HG03097 (cell line): Measurements from ENCODE around the gene NFIL3.

ENCODE experiments used
- ATAC-seq: cut with Tn5 transposase; IDR thresholded peaks from one replicate; pipeline ENCODE4 v1.9.1; 2021; ENCODE audit not compliant: unreplicated experiment, low FRiP score

Gene NFIL3

DNA sequence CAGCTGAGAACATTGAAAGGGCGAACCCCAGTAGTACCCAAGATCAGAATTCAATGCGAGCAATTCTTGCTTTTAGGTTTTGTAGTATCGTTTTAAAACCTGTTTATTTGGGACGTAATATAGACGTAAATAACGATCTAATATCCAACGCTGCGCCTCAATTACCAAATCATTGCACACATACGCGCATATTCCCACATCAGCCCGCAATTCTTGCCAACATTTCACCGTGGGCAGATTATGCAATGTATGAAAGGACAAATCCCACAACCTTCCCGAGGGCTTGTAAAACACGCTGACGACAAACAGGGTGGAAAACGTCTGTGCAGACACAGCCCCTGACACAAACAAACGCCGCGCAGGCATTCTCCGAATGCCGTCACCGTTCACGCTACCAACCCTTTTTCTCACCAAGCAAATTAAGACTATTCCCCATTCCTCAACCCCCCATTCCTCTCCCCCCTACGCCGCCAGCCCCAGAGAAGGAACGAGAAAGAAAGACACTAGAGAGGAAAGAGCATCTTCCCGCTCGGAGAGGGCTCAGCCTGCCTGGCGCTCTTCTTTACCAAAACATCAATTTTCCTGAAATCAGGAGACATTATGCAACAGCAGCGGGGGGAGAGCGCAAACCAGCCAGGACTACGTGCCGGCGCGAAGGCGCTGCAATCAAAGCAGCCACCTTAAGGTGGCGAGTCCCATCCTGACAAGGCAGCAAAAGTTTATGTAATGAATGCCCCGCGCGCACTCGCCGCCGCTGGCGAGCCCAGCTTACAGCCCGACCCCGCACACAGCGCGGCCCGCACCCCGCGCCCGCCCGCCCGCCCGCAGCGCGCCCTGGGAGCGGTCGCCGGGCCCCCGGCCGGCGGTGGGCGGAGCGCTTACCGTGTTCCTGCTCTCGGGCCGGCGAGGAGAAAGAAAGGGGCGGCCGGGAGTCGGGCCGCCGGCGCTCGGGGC lies 597 bp downstream of the NFIL3 start:
- no peak for ATAC-seq

DNA sequence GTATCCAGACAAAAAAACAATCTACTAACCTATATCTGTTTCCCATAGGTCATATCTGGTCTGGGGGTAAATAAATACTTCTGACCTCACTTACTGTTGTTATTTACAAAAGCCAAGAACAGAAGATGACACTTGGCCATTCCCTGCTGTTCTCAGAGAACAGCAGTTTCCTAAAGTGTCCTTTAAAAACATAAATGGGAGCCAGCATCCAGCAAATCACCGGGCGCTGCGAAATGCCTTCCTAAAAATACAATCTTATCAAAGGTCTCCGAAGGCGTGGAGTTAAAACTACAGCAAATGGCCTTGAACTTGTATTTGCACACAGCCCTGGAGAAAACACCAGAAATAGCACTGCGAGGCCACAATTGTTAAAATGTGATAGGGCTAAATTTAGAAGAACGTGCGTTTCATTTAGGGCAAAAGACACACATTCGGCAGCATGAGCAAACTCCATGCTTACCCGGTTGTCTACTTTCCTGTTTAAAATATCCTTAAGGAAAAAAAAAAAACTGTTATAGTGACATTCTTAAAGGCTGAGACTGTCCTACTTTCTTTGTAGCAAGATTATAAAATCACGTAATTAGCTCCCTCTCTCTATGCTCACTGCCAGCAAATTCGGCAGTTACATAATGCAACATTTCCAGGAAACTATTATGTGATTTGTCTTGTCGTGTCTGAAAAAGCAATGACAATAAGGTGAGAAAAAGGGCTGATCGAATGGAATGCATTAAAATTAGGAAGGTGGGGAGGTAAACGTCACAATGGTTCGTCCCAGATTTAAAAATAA lies 1.5 kb downstream of the NFIL3 start:
- ATAC-seq = no peak

DNA sequence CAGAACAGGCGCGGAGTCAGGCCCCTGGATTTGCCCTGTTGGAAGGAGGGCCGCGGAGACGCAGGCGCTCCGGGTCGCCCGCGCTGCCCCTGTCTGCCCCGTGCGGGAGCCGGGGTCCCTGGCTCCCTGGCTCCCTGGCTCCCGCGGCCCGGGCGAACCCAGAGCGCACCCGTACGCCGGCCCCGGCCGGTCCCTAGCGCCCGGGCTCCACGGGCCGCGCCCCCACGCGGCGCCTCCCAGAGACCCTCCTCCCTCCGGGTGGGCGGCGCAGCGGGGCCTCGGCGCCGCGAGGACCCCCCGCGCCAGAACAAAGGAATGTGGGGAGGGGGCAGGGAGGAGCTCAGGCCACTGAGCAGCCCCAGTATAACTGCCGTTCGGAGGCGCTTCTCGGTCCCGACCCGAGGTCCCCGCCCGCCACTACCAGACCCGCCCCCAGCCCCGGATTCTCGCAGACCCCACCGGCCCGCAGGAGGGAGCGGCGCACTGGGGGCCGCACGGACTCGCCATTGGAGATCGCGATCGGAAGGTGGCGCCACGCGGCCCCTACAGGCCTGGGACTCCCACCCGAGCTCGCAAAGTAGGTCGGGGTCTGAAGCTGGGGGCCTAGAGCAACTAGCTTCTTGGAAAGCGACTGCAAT lies 2.4 kb downstream of the NFIL3 start:
- ATAC-seq = no peak

DNA sequence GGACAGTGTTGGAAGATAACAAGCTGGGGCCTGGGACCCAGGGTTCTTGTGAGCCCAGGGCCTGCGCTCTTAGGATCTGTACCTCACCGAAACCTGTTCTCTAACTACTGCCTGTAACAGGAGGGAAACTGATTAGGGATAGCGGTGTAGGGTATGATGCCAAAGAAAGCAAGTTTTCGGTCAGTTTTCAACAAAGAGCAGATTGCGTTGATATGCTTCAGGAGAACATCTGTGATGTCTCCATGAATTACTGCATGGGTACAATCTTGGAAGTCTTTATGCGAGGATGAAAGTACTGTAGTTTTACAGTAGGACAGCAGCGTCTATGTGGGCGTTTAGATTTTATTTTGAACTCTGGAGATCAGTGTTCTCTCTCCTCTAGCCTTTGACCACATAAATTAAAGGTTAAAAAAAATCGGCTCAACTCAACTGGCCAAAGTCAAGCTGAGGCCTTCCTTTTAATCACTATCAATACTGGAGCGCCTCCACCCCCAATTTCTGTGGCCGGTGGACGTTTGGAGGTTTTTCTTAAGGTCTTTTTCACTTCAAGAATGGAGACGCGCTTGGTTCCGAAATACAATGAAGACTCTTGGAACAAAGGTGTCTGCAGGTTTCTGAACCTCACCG lies 3.0 kb downstream of the NFIL3 start:
- ATAC-seq = no peak

DNA sequence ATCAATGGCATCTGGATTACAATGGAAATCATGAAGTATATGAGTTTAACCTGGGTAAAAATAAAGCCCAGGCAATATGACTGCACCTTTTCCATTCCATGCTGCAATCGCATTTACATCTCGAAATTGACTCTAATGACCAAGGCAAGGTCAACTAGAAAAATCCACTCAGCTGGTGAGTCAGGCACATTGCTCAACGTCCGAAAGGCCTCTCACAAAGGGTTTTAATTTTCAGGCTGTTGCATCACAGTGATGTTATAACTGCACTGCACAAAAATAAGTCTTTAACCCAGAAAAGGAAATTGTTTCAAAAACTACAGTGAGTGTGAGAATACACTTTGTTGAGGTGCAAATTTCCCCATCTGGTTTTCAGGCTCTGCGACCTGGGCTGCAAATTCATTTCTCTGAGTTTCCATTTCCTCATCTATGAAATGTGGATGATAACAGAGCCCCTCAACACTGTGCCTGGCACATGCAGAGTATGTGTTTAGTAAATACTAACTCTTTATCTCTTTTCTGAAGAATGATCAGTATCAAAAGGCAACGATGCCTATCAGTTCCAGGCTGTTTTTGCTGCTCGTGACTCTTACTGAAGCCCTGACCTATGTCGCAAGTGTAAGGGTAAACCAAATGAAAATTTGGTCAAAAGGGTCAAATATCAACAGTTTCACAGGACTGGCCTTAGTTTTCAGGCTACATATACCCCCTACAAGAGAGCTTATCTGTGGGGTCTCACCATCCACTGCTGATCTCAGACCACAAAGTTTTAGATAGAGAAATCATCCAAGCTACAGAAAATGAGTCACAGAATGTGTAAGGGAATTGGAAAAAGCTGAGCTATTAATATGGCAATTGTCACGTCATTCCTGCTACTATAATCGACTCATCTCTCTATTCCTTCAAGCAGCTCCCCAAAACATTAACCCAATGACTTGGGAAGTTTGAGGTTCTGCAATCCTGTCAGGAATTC lies 4.1 kb downstream of the NFIL3 start:
- no peak for ATAC-seq

DNA sequence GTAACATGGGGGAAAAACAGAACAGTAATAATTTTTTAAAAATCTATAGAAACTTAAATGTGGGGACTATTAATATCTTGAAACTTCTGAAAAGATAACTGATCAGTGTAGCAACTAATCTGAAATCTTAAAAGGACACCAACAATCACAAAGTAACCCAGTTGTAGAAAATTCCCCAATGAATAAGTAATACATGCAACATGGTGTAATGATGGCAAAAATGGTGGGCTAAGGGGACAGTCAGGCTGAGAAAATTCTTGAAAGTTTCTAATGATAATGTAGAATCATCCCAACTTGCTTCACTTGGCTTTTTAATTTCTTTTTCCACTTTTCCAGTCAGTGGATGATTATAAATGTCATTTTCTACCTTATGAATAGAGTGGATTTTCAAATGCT lies 5.4 kb downstream of the NFIL3 start:
- ATAC-seq = no peak

DNA sequence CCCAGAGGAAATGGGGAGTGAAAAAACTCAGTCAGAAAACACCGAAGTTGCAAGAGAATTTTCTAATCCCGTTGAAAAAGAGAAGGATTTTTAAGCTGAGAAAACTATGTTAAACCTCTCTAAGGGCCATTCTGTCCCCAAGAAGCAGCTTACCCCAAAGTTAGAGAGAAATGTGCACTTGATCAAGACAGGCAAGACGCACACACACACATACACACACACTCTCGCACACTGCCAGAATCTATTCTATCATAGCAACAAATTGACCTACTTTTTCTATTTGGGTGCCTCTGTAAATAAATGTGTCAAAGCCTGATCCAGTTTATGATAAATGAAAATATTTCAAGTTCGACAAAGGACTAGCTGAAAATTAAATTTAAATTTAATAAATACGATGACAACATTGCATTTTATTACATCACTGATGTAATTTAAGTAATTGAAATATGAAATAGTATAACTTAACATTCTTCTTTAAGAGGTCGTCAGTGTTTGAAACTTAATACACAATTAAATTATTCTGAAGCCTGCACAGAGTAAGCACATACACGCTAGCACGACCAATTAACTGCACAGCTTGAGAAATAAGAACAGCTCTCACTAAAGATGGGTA lies 5.9 kb downstream of the NFIL3 start:
- no peak for ATAC-seq

DNA sequence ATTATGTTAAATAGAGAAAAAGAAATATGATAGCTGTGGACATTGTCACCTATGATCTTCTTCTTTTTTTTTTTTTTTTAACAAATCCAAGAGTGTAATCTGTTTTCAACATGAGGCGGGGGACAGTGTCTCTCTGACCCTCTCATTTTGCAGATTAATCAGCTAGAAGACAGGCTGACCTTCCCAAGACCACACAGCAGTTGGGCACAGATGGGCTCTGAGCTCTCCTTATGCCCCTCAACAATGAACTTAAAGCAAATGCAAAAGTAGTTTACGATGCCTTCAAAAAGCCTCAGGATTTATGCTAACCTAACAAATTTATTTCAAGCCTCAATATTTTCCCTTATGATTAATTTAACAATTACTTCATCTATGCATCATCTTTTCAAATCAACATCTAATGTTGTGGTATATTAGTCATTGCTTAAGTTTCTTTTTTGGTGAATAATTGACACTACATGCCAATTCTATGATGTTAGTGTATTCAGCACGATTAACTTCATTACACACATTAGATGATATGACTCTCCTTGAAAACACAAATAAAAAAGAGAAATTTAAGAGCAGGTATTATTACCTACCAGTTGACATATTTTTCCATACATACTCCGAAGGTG lies 7.4 kb downstream of the NFIL3 start:
- ATAC-seq = no peak

DNA sequence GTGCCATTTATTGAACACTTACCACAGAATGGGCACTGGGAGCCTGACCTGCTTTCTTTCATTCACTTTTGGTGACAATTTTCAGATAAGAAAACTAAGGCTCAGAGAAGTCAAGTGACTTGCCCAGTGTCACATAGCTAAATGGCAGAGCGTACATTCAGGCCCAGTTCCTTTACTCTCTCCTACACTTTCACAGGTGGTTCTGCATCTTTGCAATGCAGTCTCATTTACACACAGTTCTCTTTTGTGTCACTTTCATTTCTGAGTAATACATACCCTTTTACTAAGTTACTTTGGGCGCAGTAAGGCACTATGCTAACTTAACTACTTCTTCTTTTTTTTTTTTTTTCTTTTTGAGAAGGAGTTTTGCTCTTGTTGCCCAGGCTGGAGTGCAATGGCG lies 8.3 kb downstream of the NFIL3 start:
- peak; percentile 74 for ATAC-seq

DNA sequence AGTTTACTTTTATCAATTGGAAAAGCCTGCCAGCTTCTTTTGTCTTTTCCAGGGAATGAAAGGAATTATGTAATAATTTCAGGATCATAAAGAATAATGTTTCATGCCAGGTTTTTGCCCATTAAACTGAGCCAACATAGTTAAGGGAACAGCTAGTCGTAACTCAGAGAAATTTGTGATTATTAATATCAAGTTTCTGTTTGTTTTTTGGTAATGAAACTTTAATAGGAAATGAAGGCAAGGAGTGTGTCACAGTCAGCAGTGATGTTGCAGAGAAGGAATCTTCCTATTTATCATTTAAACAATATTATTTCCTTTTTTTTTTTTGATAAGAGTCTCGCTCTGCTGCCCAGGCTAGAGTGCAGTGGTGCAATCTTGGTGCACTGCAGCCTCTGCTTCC lies 10.7 kb downstream of the NFIL3 start:
- no peak for ATAC-seq

DNA sequence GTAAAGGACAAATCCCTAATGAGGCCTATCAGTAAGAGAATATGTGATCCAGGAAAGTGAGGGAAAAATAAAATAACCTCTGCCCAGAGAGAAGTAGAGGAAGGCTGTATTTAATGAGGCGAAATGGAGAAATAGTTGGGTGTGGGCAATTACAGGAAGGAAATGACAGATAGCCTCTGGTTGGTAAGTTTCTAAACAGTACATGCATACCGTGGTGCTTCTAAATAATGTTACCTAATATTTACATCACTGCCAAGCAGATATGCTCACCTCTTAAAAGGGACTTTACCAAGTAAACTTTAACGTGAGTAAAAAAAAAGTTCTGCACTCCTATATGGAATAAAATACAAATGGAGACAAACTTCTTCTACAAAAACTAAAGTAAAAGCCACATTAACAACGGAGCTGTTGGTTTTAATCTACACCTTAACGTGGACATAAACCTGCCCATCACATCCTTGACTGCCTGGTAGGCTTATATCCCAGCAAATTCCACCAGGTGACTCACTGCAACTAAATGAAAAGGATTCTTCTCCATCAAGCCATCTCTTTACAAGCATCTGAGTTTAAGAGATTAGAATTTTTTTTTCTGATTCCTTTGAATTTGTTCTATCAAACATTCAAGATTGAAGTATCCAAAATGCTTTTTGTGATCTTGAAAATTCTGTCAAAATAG lies 12.4 kb downstream of the NFIL3 start:
- ATAC-seq = no peak

DNA sequence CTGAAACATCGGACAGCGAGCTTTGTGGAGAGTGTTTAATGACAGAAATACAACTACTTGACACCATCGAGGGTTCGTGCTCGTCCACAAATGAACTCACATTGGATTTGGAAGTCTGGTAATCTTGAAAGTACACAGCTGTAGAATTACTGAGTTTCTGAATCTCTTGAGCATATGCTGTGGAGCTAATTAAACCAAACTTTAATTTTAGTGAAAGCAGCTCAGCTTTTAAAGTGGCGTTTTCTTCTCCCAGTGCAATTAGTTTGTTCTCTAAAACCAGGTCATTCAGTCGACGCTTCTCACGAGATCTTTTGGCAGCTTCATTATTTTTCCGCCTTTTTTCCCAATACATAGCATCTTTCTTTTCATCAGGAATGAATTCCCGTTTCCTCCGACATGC lies 13.5 kb downstream of the NFIL3 start:
- ATAC-seq = no peak

DNA sequence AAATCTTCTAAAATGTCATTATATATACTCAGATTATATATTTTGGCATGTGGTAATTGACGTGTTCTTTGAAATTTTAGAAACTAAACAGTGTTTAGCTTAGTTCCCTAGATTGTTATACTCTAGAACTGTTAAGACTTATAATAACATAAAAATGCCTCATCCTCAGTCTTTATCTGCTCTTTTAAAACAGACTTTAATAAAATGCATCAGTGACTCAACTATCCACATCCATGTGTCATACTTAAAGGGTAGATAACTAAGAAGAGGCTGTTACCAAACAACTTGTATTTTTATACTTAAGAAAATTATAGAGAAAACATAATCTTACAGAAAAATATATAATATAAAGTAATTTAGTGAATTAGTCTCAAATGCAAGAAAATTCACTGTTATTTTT lies 15.2 kb downstream of the NFIL3 start:
- ATAC-seq = no peak

DNA sequence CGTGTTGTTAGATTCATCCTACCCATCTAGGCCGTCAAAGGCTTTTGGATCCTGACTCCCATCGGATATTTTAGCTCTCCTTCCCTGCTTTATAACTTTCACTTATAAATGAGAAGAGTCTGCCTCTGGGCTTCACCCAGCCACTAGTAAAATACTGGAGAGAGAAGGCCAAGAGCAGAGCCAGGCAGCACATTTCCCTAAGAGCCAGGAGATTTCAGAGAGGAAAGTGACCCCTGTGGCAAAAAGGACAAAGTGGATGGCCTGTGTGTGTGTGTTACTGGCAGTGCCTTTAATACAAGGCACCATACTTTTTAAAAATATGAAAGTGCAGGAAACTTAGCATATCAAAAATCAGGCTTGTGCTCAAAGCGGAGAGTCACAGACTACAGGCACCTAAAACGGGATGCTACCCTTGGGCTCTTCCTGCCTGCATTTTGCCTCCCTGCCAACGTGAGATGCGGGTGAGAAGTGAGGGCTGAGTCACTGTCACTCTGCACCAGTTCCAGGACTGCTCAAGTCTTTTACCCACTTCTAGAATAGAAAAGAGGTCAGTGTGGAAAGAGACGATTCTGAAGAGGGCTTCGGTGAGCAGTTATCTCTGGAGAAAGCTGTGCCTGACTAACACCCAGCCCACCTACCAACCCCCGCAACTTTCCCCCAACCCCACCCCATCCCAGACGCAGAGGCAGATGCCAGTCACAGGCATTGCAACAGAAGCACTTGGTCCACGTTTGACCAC lies 15.9 kb downstream of the NFIL3 start:
- no peak for ATAC-seq

DNA sequence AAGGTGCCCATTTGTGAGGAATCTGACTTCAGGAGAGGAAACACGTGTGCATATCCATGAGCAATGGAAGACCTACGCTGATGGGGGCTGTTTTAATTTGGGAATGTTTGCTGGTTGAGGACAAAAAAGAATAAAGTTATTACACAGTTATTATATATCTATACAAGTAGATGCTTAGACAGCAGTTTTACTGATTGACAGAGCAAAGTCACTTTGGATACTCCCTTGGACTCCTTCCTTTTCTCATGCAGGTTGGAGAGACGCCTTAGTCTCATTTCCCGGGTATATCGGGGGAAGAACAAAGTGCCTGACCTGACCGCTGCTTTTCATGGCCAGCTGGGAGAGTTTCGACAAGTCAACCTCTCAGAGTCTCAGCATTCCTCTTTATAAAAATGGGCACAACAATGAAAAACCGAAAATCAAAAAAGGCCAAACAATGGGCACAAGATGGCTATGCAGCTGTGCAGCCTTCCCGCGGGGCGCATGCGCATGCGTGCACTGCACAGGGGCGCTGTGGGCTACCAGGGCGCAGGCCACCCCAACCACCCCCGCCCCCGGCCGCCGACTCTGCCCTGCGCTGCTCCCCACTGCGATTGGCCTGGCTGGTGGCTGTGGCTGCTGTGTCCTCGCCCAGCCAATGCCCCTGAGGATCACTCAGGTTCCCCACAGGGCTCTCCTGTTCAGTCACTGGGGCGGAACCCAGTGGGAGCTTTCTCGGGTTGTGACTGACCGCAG lies 18.1 kb downstream of the NFIL3 start:
- ATAC-seq = no peak

DNA sequence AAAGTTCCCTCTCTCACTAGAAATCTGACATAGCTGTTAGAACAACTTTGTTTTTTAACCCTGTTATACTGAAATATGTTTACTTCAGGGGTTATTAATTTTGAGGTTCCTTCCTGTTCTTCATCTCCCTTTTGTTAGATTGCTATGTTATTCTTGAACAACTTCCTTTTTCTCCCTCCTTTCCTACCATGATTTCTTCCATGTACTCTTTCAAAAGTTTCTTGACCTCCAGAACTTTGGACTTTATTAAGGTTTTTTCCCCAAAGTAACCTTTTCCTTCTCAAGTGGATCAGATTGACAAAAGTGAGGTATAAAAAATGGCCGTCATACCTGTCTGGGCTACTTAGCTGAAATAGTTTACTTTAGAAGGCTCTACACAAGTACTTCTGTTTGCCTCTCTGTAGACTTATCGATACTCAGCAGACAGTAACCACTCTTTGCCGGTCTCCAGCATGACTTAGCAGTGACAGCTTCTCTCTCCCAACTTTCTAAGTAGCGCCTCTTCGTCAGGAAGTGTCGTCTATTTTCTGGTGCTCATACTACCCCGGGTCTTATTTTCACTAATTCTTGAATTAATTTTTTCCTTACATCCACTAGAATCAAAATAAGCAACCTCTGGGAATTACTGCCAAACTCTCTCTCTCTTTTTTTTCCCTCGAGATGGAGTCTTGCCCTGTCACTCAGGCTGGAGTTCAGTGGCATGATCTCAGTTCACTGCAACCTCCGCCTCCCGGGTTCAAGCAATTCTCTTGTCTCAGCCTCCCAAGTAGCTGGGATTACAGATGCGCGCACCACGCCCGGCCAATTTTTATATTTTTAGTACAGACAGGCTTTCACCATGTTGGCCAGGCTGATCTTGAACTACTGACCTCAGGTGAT lies 19.7 kb downstream of the NFIL3 start:
- no peak for ATAC-seq
